GM21576 (cell line): Measurements from ENCODE around the gene TMSB15B.
"Not testable (repeated sequence)": the region's sequence is repeated elsewhere in the genome, so short reads cannot be mapped to it uniquely, and the experiment has no call there.

Experiments used
- ATAC-seq: cut with Tn5 transposase; IDR thresholded peaks from one replicate; pipeline ENCODE4 v1.9.1; 2021; ENCODE audit warnings: mild to moderate bottlenecking, moderate library complexity; ENCODE audit not compliant: unreplicated experiment

Gene TMSB15B

GRCh38 chrX:103962411-103963278 lies at the start of gene TMSB15B:
Gene TMSB15B, plus strand, starts transcription at chrX:103962627.
- ATAC-seq, result peak; percentile 96

GRCh38 chrX:103913356-103914020 lies 48.9 kb upstream of the TMSB15B start:
- no peak for ATAC-seq

- ATAC-seq, result peak; percentile 39
Observed at GRCh38 chrX:103918050-103918449, 44.4 kb upstream of the TMSB15B start.

GRCh38 chrX:103918571-103919269 lies 43.7 kb upstream of the TMSB15B start:
- peak; percentile 58 for ATAC-seq

- ATAC-seq, result peak; percentile 39
Observed at GRCh38 chrX:103919270-103919637, 43.2 kb upstream of the TMSB15B start.

GRCh38 chrX:103920515-103920914 lies 41.9 kb upstream of the TMSB15B start:
- ATAC-seq, result peak; percentile 50

- ATAC-seq, result peak; percentile 76
Observed at GRCh38 chrX:103927030-103927429, 35.4 kb upstream of the TMSB15B start.

- no peak for ATAC-seq
Observed at GRCh38 chrX:103927633-103928032, 34.8 kb upstream of the TMSB15B start.

- ATAC-seq, result peak; percentile 73
Observed at GRCh38 chrX:103932133-103932532, 30.3 kb upstream of the TMSB15B start.

- ATAC-seq, result not testable (repeated sequence)
Observed at GRCh38 chrX:103940257-103940656, 22.2 kb upstream of the TMSB15B start.

GRCh38 chrX:103941201-103941975 lies 21.0 kb upstream of the TMSB15B start:
- peak; percentile 73 for ATAC-seq

- no peak for ATAC-seq
Observed at GRCh38 chrX:103949506-103949905, 12.9 kb upstream of the TMSB15B start.

- no peak for ATAC-seq
Observed at GRCh38 chrX:103953353-103953752, 9.1 kb upstream of the TMSB15B start.

GRCh38 chrX:103954259-103954658 lies 8.2 kb upstream of the TMSB15B start:
- no peak for ATAC-seq

GRCh38 chrX:103960599-103960998 lies 1.8 kb upstream of the TMSB15B start:
- ATAC-seq, result not testable (repeated sequence)

- ATAC-seq, result not testable (repeated sequence)
Observed at GRCh38 chrX:103983508-103983907, 21.1 kb downstream of the TMSB15B start.

GRCh38 chrX:103999234-103999633 lies 36.8 kb downstream of the TMSB15B start:
- ATAC-seq, result peak; percentile 84

GRCh38 chrX:104008831-104009230 lies 46.4 kb downstream of the TMSB15B start:
- no peak for ATAC-seq

- ATAC-seq, result no peak
Observed at GRCh38 chrX:104013158-104013557, 50.7 kb downstream of the TMSB15B start.

- ATAC-seq, result no peak
Observed at GRCh38 chrX:104013606-104014005, 51.2 kb downstream of the TMSB15B start, which contains the start of gene H2BW1. Gene H2BW1, minus strand, starts transcription at chrX:104013708. Its CDS starts 132 bp downstream, at chrX:104013576.

- ATAC-seq, result not testable (repeated sequence)
Observed at GRCh38 chrX:104015576-104015975, 53.1 kb downstream of the TMSB15B start.
